PC-3 (cell line): ENCODE results near the gene YPEL2.

Experiments used
- CTCF ChIP-seq: fragments of 300-600 bp; sonication (generic); conservative IDR thresholded peaks from 2 replicates; pipeline ENCODE4 v1.5.1; 2017; ENCODE audit warnings: antibody characterized with exemption, low read depth, mild to moderate bottlenecking, low read length
- EZH2 ChIP-seq: fragments of 300-600 bp; sonication (generic); IDR thresholded peaks from one replicate; pipeline ENCODE4 v1.6.1; 2017; ENCODE audit warnings: antibody characterized with exemption, mild to moderate bottlenecking, low read length; ENCODE audit not compliant: unreplicated experiment
- EZH2phosphoT487 ChIP-seq: fragments of 300-600 bp; sonication (generic); IDR thresholded peaks from 2 replicates; pipeline ENCODE4 v1.6.1; 2018; ENCODE audit warnings: mild to moderate bottlenecking, antibody characterized with exemption, low read length, borderline replicate concordance

- TF ChIP-seq CTCF = no peak
- TF ChIP-seq EZH2 = no peak
- no peak for TF ChIP-seq EZH2phosphoT487
These were observed 41.5 kb upstream of the YPEL2 start for GRCh38 chr17:59289981-59290301.
